HepG2 (cell line): Measurements from ENCODE around the gene DOK5. TPM values are rescaled to one million over a fixed set of nuclear protein-coding genes. Genes with fewer than 3 reads are reported as not detected.

Experiments
- ATAC-seq: fragments of 200-7000 bp; cut with Tn5 transposase; 3 replicates; pipeline ENCODE4 v1.9.1; 2020; ENCODE audit warnings: mild to moderate bottlenecking, moderate library complexity
- BruUV-seq: library from RNA; stranded (reverse); fragments of 400-500 nt; replicated peaks from 2 replicates; lab custom pipeline; 2021; lab: Mats Ljungman, UMichigan
- CTCF ChIA-PET: fragments of 300-600 bp; formaldehyde crosslinking; extraction: SDS; loops from one replicate; lab custom pipeline; 2021; ENCODE audit warnings: low total read pairs, inconsistent platforms, low intra/inter-chr PET ratio; lab: Yijun Ruan, JAX
- POLR2A ChIA-PET: fragments of 350-600 bp; sonication (Branson Sonifier 250); formaldehyde crosslinking; loops from one replicate; lab custom pipeline; 2020; ENCODE audit warnings: antibody characterized with exemption, inconsistent platforms; lab: Yijun Ruan, JAX
- DNase-seq: peaks from one replicate; pipeline ENCODE4 v3.0.0-alpha.2; 2015; ENCODE audit warnings: low spot score
- FAIRE-seq: peaks from 3 replicates; lab custom pipeline; 2011; peaks lifted over from hg19 to GRCh38; lab: Jason Lieb, UNC
- H2AFZ ChIP-seq: one replicate; pipeline ENCODE4 v1.6.1; 2011; ENCODE audit warnings: low read length, inconsistent platforms
- H3K27ac ChIP-seq: fragments of 300-600 bp; 3 replicates; pipeline ENCODE4 v1.8.0; 2011; ENCODE audit warnings: mixed run types, mild to moderate bottlenecking, mixed read lengths, low read length, inconsistent platforms; ENCODE audit not compliant: insufficient read depth; ENCODE audit errors: extremely low read length
- H3K27me3 ChIP-seq, 2 experiments: fragments of 200-600 bp in 1 of 2; 2 replicates in 1 of 2; 3 replicates in 1 of 2; pipeline versions ENCODE4 v1.6.0 to v1.8.0; 2011; ENCODE audit warnings: low read length in 2 of 2, mild to moderate bottlenecking in 2 of 2, moderate library complexity in 2 of 2, inconsistent platforms in 1 of 2; ENCODE audit not compliant: insufficient read depth in 2 of 2, control insufficient read depth in 1 of 2
- H3K36me3 ChIP-seq, 2 experiments: fragments of 200-600 bp in 1 of 2; replicated peaks in 1 of 2; 2 replicates in 1 of 2; 3 replicates in 1 of 2; pipeline versions ENCODE4 v1.5.1 to v1.8.0; 2011; ENCODE audit warnings: low read length in 2 of 2, inconsistent platforms in 1 of 2; ENCODE audit not compliant: insufficient read depth in 2 of 2, control insufficient read depth in 1 of 2
- H3K4me1 ChIP-seq: 2 replicates; pipeline ENCODE4 v1.5.1; 2012; ENCODE audit warnings: low read length, inconsistent platforms; ENCODE audit not compliant: insufficient read depth
- H3K4me2 ChIP-seq: 2 replicates; pipeline ENCODE4 v1.6.0; 2011; ENCODE audit warnings: low read depth, low read length, inconsistent platforms
- H3K4me3 ChIP-seq, 3 experiments: fragments of 200-600 bp in 1 of 3; sonication (generic), shearing (Covaris generic) in 1 of 3; replicated peaks in 1 of 3; 2 replicates each; pipeline ENCODE4 v1.5.1; 2011 to 2016; ENCODE audit warnings: low read length in 3 of 3, inconsistent platforms in 2 of 3, low read depth in 2 of 3, mild to moderate bottlenecking in 2 of 3, control low read depth in 1 of 3, mixed read lengths in 1 of 3; ENCODE audit not compliant: insufficient read depth in 1 of 3
- H3K79me2 ChIP-seq: one replicate; pipeline ENCODE4 v1.6.1; 2011; ENCODE audit warnings: low read length, inconsistent platforms; ENCODE audit not compliant: insufficient read depth
- H3K9ac ChIP-seq: 2 replicates; pipeline ENCODE4 v1.6.0; 2011; ENCODE audit warnings: mild to moderate bottlenecking, low read depth, low read length, inconsistent platforms; ENCODE audit not compliant: insufficient read depth
- H3K9me3 ChIP-seq: 2 replicates; pipeline ENCODE4 v1.5.1; 2012; ENCODE audit warnings: mild to moderate bottlenecking, low read length
- H4K20me1 ChIP-seq: 2 replicates; pipeline ENCODE4 v1.6.0; 2011; ENCODE audit warnings: inconsistent platforms, mild to moderate bottlenecking, low read length, moderate library complexity; ENCODE audit not compliant: insufficient read depth
- DBP ChIP-seq: sonication (generic); formaldehyde crosslinking; IDR thresholded peaks from 2 replicates; pipeline ENCODE4 v1.4.0; 2020; ENCODE audit warnings: missing genetic modification reagents; ENCODE audit errors: not compliant biosample characterization
- ESRRA ChIP-seq: sonication (generic); formaldehyde crosslinking; IDR thresholded peaks from 2 replicates; pipeline ENCODE4 v1.5.1; 2020; ENCODE audit warnings: mild to moderate bottlenecking, low read depth, missing genetic modification reagents
- NCOR1 ChIP-seq: fragments of 200-600 bp; sonication (generic); IDR thresholded peaks from 2 replicates; pipeline ENCODE4 v1.7.0; 2017; ENCODE audit warnings: antibody characterized with exemption, low read length, borderline replicate concordance
- NPAS2 ChIP-seq: sonication (generic); formaldehyde crosslinking; IDR thresholded peaks from 2 replicates; pipeline ENCODE4 v1.8.0; 2022; ENCODE audit warnings: mild to moderate bottlenecking, missing genetic modification reagents, borderline replicate concordance
- RNF2 ChIP-seq: fragments of 450-650 bp; conservative IDR thresholded peaks from 2 replicates; pipeline ENCODE4 v1.6.1; 2016; ENCODE audit warnings: low read depth
- SIX4 ChIP-seq: sonication (generic); formaldehyde crosslinking; IDR thresholded peaks from 2 replicates; pipeline ENCODE4 v1.4.0; 2020; ENCODE audit warnings: missing genetic modification reagents
- SP5 ChIP-seq: IDR thresholded peaks from 2 replicates; pipeline ENCODE4 v1.6.1; 2016; ENCODE audit warnings: low read depth, borderline replicate concordance
- ZBTB21 ChIP-seq: sonication (generic); formaldehyde crosslinking; IDR thresholded peaks from 2 replicates; pipeline ENCODE4 v1.4.0; 2020; ENCODE audit warnings: missing genetic modification reagents
- ZBTB34 ChIP-seq: sonication (generic); formaldehyde crosslinking; IDR thresholded peaks from 2 replicates; pipeline ENCODE4 v1.8.0; 2022; ENCODE audit warnings: mild to moderate bottlenecking, missing genetic modification reagents
- ZFP62 ChIP-seq: sonication (generic); formaldehyde crosslinking; IDR thresholded peaks from 2 replicates; pipeline ENCODE4 v1.4.0; 2020; ENCODE audit warnings: missing genetic modification reagents
- ZGPAT ChIP-seq: IDR thresholded peaks from 2 replicates; pipeline ENCODE4 v1.6.1; 2016; ENCODE audit warnings: mild to moderate bottlenecking
- ZNF446 ChIP-seq: sonication (generic); formaldehyde crosslinking; IDR thresholded peaks from 2 replicates; pipeline ENCODE4 v1.5.0; 2020; ENCODE audit warnings: mild to moderate bottlenecking, missing genetic modification reagents
- ZNF562 ChIP-seq: sonication (generic); formaldehyde crosslinking; IDR thresholded peaks from 2 replicates; pipeline ENCODE4 v1.8.0; 2022; ENCODE audit warnings: missing genetic modification reagents, borderline replicate concordance
- ZNF841 ChIP-seq: sonication (generic); formaldehyde crosslinking; IDR thresholded peaks from 2 replicates; pipeline ENCODE4 v1.8.1; 2023; ENCODE audit warnings: missing genetic modification reagents, borderline replicate concordance
- ZNF891 ChIP-seq: sonication (generic); formaldehyde crosslinking; IDR thresholded peaks from 2 replicates; pipeline ENCODE4 v1.5.0; 2020; ENCODE audit warnings: mild to moderate bottlenecking, missing genetic modification reagents
- WGBS: methylation state at CpG from one replicate; pipeline ENCODE4 v1.1.6; 2017; ENCODE audit warnings: low lambda C conversion rate; 5-methylcytosine and 5-hydroxymethylcytosine counted together
- in situ Hi-C: cut with HindIII; loops from 2 replicates; pipeline ENCODE4 v1.10.0; 2017; ENCODE audit warnings: low pct_unique_long_range_greater_than_20kb; ENCODE audit not compliant: extremely low pct_ligation_motif_present
- intact Hi-C: fragments of 100-400 bp; cut with micrococcal nuclease; formaldehyde crosslinking; loops from one replicate; pipeline ENCODE4 v1.10.0; 2022; ENCODE audit not compliant: unreplicated experiment
- polyA plus RNA-seq, 8 experiments: library from polyadenylated mRNA; depleted of rRNA in 3 of 8; stranded (reverse) in 7 of 8; unstranded in 1 of 8; fragments of >200 nt; fragmentation: Illumina TruSeq in 4 of 8; extraction: Trizol in 4 of 8; gene quantifications; 2 replicates each; pipeline versions ENCODE4 v1.2.1 to v1.2.3, GENCODE V29; 2011 to 2016; ENCODE audit warnings: low read depth in 4 of 8, missing spikeins in 1 of 8, mixed read lengths in 1 of 8; ENCODE audit not compliant: insufficient read depth in 1 of 8
- total RNA-seq, 5 experiments: library from RNA; depleted of rRNA; stranded (reverse); fragments of >200 nt; fragmentation: Illumina TruSeq; extraction: Trizol; gene quantifications; 2 replicates each; pipeline ENCODE4 v1.2.3, GENCODE V29; 2016; ENCODE audit warnings: low read depth in 1 of 5

DOK5 gene
- total and polyA plus RNA-seq, 2 of the 13 experiments (the other 11 are each of a cell fraction or from before 2014, with no cell fraction given), result not detected

- 13% methylated on average over 4 of the region's 4 CpGs for WGBS
- no peaks in the 10 kb centered on the region for H3K36me3 ChIP-seq
- ChIA-PET POLR2A (no interaction called here), CTCF (no interaction called here)
- intact Hi-C loops (no loop called here), in situ Hi-C loops (no loop called here)
- H3K9ac ChIP-seq, result no peak overlapping the region
- no peak for FAIRE-seq
- H3K27ac ChIP-seq, result no peak overlapping the region
- H3K4me3 ChIP-seq, result no peak overlapping the region
- H3K79me2 ChIP-seq, result no peaks in the 10 kb centered on the region
- H3K4me2 ChIP-seq, result no peak overlapping the region
- no peaks in the 10 kb centered on the region for H4K20me1 ChIP-seq
- no peak overlapping the region for H2AFZ ChIP-seq
- no peaks in the 10 kb centered on the region for H3K9me3 ChIP-seq
- DNase-seq, result no peak
- TF ChIP-seq RNF2 (no peak), DBP (no peak), ZBTB34 (no peak), ZNF446 (CRISPR knock-in tag) (no peak), ZNF891 (CRISPR knock-in tag) (no peak), SP5 (CRISPR knock-in tag) (no peak), SIX4 (CRISPR knock-in tag) (no peak), ZBTB21 (CRISPR knock-in tag) (no peak), ZGPAT (CRISPR knock-in tag) (no peak), ESRRA (CRISPR knock-in tag) (no peak), NCOR1 (no peak), ZNF841 (CRISPR knock-in tag) (no peak), ZNF562 (no peak), ZFP62 (no peak), NPAS2 (CRISPR knock-in tag) (no peak)
- no TSS peak for BruUV-seq
- no peak for ATAC-seq
- H3K27me3 ChIP-seq, result no peaks in the 10 kb centered on the region
- no peaks in the 10 kb centered on the region for H3K4me1 ChIP-seq
These were observed 16.1 kb upstream of the DOK5 start for GRCh38 chr20:54459279-54459678.
